ENCODE measurements around the gene ABLIM1.

The ABLIM1 gene

DNA sequence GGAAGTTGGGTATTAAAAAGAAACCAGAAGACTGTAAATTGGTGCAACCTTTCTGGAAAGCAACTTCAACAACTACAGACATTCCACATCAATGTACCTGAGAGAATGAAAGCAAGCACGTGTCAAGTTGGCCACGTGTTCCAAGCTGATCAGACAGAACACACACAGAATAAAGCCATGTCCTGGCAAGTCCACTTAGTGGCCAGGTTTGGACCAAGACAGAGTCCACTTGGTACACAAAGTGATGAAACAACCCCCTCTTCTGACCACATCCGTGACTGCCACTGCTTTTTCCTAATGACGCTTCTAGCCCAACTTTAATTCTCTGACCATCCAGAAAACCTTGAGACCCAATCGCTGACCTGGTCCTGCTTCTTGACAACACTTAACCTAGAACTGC, 109.4 kb downstream of the ABLIM1 start:
- Histone ChIP-seq H3K27ac (ENCODE audit: low read length) (no peak overlapping the region), H3K9me3 (ENCODE audit: insufficient read depth, low read length) (no peaks in the 10 kb centered on the region), H3K36me3 (replicated peaks; ENCODE audit: low read depth, low read length) (no peaks in the 10 kb centered on the region), H3K79me2 (ENCODE audit: low read length) (no peaks in the 10 kb centered on the region), H3K27me3 (ENCODE audit: low read depth, low read length) (no peaks in the 10 kb centered on the region), H4K20me1 (ENCODE audit: insufficient read depth, low read length) (no peaks in the 10 kb centered on the region), H3K4me3 (ENCODE audit: low read length) (no peak overlapping the region), H3K4me2 (ENCODE audit: low read length) (peak overlapping the region; percentile 50; the same call in 1 of the 2 replicates), H3K4me1 (ENCODE audit: low read length) (peaks cover 5% of the 10 kb centered on the region; the same call in 1 of the 2 replicates), H3K9ac (ENCODE audit: low read length) (no peak overlapping the region), H2AFZ (ENCODE audit: low read depth, low read length) (no peak overlapping the region)
- no peak for TF ChIP-seq EZH2phosphoT487 (IDR thresholded peaks at IDR 0.05; ENCODE audit: low read depth)
- TF ChIP-seq, protein P1, sequence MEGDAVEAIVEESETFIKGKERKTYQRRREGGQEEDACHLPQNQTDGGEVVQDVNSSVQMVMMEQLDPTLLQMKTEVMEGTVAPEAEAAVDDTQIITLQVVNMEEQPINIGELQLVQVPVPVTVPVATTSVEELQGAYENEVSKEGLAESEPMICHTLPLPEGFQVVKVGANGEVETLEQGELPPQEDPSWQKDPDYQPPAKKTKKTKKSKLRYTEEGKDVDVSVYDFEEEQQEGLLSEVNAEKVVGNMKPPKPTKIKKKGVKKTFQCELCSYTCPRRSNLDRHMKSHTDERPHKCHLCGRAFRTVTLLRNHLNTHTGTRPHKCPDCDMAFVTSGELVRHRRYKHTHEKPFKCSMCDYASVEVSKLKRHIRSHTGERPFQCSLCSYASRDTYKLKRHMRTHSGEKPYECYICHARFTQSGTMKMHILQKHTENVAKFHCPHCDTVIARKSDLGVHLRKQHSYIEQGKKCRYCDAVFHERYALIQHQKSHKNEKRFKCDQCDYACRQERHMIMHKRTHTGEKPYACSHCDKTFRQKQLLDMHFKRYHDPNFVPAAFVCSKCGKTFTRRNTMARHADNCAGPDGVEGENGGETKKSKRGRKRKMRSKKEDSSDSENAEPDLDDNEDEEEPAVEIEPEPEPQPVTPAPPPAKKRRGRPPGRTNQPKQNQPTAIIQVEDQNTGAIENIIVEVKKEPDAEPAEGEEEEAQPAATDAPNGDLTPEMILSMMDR (IDR thresholded peaks at IDR 0.05; ENCODE audit: low read depth, low read length) = peak; percentile 52

DNA sequence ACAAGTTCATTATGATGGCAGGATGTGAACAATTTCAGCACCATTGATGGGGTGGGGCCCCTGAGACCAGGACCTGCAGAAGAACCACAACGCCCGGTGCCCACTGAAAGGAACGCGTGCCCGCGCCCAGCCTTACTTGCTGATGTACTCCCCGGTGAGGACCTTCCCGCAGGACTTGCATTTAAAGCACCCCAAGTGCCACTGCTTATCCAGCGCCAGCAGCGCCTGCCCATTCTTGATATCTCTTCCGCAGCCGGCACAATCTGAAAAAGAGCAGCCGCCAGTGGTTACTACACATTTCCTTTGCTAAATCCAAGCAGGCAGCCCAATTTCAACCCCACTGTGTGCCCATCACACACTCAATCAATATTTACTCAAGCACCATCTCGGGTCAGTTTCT, 110.6 kb downstream of the ABLIM1 start:
- Histone ChIP-seq H3K4me2 (ENCODE audit: low read length) (peak overlapping the region; percentile 50), H3K9me3 (ENCODE audit: insufficient read depth, low read length) (no peaks in the 10 kb centered on the region), H3K27me3 (ENCODE audit: low read depth, low read length) (no peaks in the 10 kb centered on the region), H3K4me3 (ENCODE audit: low read length) (peak overlapping the region; percentile 49), H3K9ac (ENCODE audit: low read length) (no peak overlapping the region), H3K27ac (ENCODE audit: low read length) (no peak overlapping the region), H3K79me2 (ENCODE audit: low read length) (no peaks in the 10 kb centered on the region), H2AFZ (ENCODE audit: low read depth, low read length) (no peak overlapping the region; the same call in 1 of the 2 replicates), H4K20me1 (ENCODE audit: insufficient read depth, low read length) (no peaks in the 10 kb centered on the region), H3K36me3 (replicated peaks; ENCODE audit: low read depth, low read length) (no peaks in the 10 kb centered on the region), H3K4me1 (ENCODE audit: low read length) (peaks cover 5% of the 10 kb centered on the region; the same call in 1 of the 2 replicates)
- TF ChIP-seq, protein P1 (IDR thresholded peaks at IDR 0.05; ENCODE audit: low read depth, low read length) = no peak
- TF ChIP-seq EZH2phosphoT487 (IDR thresholded peaks at IDR 0.05; ENCODE audit: low read depth) = no peak

DNA sequence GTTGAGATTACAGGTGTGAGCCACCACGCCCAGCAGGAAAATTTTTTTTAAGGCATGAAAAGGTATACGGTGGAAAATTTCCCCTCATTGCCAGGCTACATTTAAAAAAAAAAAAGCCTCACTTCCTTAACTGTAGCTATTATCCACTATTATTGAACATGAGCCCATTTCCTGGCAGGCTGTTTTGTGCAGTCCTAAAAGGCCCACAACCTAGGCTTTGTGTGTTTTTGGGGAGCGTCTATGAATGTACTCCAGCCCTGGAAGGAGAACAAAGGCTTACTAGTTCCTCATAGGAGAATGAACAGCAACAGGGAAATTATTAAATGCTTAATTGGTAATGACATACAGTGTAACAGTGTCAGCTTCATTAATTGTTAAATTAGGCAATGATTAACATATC, 111.0 kb downstream of the ABLIM1 start:
- TF ChIP-seq, protein P1 (IDR thresholded peaks at IDR 0.05; ENCODE audit: low read depth, low read length) = no peak
- no peak for TF ChIP-seq EZH2phosphoT487 (IDR thresholded peaks at IDR 0.05; ENCODE audit: low read depth)

DNA sequence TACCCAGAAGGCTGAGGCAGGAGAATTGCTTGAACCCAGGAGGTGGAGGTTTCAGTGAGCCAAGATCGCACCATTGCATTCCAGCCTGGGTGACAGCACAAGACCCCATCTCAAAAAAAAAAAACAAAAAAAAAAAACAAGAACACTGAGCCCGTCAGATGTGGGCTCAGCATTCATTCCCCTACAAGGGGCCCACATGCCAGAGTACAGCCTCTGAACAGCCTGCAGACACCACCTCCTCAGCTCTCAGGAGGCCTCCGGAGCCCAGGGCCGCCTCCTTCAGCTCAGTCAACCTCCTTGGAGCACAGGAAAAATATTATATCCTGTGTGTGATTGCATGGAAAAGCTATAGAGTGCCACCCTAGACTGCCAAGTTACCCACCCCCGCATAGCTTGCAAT, 112.3 kb downstream of the ABLIM1 start:
- Histone ChIP-seq H3K27ac (ENCODE audit: low read length) (no peak overlapping the region), H3K9me3 (ENCODE audit: insufficient read depth, low read length) (no peaks in the 10 kb centered on the region), H3K4me1 (ENCODE audit: low read length) (peaks cover 5% of the 10 kb centered on the region; the same call in 1 of the 2 replicates), H3K9ac (ENCODE audit: low read length) (no peak overlapping the region), H3K79me2 (ENCODE audit: low read length) (no peaks in the 10 kb centered on the region), H3K27me3 (ENCODE audit: low read depth, low read length) (no peaks in the 10 kb centered on the region), H2AFZ (ENCODE audit: low read depth, low read length) (no peak overlapping the region), H3K4me2 (ENCODE audit: low read length) (no peak overlapping the region), H4K20me1 (ENCODE audit: insufficient read depth, low read length) (no peaks in the 10 kb centered on the region), H3K4me3 (ENCODE audit: low read length) (no peak overlapping the region), H3K36me3 (replicated peaks; ENCODE audit: low read depth, low read length) (no peaks in the 10 kb centered on the region)
- TF ChIP-seq, protein P1 (IDR thresholded peaks at IDR 0.05; ENCODE audit: low read depth, low read length) = no peak
- TF ChIP-seq EZH2phosphoT487 (IDR thresholded peaks at IDR 0.05; ENCODE audit: low read depth) = no peak

More for the DNA sequence above, 111.0 kb downstream of the ABLIM1 start:
- no peaks in the 10 kb centered on the region for H3K9me3 ChIP-seq (ENCODE audit: insufficient read depth, low read length)
- H3K4me2 ChIP-seq (ENCODE audit: low read length) = no peak overlapping the region
- no peak overlapping the region for H2AFZ ChIP-seq (ENCODE audit: low read depth, low read length)
- H3K27me3 ChIP-seq (ENCODE audit: low read depth, low read length) = no peaks in the 10 kb centered on the region
- H3K27ac ChIP-seq (ENCODE audit: low read length) = no peak overlapping the region
- peaks cover 5% of the 10 kb centered on the region; the same call in 1 of the 2 replicates for H3K4me1 ChIP-seq (ENCODE audit: low read length)
- no peaks in the 10 kb centered on the region for H4K20me1 ChIP-seq (ENCODE audit: insufficient read depth, low read length)
- H3K9ac ChIP-seq (ENCODE audit: low read length) = no peak overlapping the region
- no peaks in the 10 kb centered on the region for H3K36me3 ChIP-seq (replicated peaks; ENCODE audit: low read depth, low read length)
- no peak overlapping the region for H3K4me3 ChIP-seq (ENCODE audit: low read length)
- H3K79me2 ChIP-seq (ENCODE audit: low read length) = no peaks in the 10 kb centered on the region
